HTR-8/SVneo (cell line): ENCODE measurements around the gene HNRNPH3.
A peak's percentile ranks its signal among the peaks of the same experiment; 100 is the strongest.

Experiments
- DNase-seq: peaks from one replicate; pipeline ENCODE4 v3.0.0; 2011; ENCODE audit warnings: low spot score, mixed read lengths; ENCODE audit not compliant: insufficient read length
- FAIRE-seq: peaks from 2 replicates; lab custom pipeline; 2011; peaks lifted over from hg19 to GRCh38; lab: Jason Lieb, UNC

The HNRNPH3 gene

DNA sequence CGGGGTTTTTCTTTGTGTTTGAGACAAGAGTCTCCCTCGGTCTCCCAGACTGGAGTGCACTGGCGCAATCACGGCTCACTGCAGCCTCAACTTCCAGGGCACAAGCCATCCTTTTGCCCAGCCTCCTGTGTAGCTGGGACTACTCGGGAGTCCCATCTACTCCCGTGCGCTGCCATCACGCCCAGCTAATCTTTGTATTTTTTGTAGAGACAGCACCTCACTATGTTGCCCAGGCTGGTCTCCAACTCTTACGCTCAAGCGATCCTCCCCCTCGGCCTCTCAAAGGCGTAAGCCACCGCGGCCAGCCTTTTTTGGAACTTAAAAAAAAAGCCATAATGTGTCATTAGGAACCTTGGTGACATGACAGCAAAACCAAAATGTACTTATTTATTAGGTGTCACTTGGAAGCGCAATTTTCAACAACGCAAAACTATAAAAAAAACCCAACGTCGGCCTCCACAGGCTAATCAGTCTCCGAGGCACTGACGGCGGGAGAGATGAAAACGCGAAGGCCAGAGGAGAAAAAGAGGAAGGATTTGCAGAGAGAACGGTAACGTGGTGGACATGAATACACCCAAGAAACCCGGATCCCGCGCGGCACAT, 911 bp upstream of the HNRNPH3 start:
- FAIRE-seq = no peak
- no peak for DNase-seq

DNA sequence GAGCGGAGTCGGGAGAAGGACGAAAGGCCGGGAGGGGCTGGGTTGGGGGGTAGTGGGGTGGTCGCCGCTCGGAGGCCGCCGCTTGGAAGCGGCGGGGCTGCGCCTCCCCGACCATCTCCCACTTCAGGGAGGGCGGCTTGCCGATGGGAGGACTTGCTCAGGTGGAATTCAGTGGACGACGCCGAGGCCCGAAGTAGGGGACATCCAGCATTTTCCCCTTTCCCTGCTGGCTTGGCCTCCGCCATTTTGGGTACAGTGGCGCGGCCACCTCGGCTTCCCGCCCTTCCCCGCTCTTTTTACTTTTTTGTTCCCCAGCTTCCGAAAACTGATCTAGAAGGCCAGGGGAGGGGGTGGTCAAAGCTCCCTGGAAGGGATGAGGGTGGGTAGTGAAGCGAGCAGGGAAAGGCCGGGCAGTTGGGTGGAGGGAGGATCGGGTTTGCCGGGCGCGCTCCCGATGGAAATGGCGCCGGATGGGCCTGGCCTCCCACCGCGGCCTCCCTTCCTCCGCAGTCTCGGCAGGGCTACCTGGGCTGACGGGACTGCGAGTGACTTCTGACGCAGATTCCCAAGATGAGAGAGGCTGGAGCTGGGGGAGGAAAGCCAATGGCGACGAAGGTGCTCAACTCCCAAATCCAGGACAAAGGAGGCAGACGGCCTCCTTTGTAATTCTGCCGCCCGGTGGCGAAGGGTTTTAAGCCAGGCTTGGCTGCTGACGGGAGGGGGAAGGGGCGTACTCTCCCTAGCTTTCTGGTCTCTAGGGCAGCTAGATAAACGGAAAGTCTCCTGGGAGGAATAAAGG, 594 bp downstream of the HNRNPH3 start, which contains the start of gene PBLD:
TSS of gene PBLD (minus strand) at position 670 of the 799 bp plus-strand sequence. CDS start 26,084 bp downstream, outside the sequence.
- FAIRE-seq (no peak), DNase-seq (peak; percentile 29)

DNA sequence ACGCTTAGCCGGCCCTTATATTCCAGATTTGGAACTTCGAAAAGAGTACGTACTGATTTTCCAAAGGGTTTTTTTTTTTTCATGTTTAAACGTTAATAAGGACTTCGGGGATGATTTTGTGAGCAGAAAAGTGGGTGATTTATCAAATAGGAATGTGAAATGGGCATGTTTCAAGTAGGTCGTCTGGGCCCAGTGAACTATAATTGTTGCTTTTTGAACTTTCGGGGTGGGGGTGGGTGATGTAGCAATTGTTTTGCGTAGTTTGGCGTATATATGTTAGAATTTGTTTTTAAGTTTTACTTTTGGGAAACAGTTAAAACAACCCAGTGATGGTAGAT, 1.2 kb downstream of the HNRNPH3 start:
- no peak for DNase-seq

DNA sequence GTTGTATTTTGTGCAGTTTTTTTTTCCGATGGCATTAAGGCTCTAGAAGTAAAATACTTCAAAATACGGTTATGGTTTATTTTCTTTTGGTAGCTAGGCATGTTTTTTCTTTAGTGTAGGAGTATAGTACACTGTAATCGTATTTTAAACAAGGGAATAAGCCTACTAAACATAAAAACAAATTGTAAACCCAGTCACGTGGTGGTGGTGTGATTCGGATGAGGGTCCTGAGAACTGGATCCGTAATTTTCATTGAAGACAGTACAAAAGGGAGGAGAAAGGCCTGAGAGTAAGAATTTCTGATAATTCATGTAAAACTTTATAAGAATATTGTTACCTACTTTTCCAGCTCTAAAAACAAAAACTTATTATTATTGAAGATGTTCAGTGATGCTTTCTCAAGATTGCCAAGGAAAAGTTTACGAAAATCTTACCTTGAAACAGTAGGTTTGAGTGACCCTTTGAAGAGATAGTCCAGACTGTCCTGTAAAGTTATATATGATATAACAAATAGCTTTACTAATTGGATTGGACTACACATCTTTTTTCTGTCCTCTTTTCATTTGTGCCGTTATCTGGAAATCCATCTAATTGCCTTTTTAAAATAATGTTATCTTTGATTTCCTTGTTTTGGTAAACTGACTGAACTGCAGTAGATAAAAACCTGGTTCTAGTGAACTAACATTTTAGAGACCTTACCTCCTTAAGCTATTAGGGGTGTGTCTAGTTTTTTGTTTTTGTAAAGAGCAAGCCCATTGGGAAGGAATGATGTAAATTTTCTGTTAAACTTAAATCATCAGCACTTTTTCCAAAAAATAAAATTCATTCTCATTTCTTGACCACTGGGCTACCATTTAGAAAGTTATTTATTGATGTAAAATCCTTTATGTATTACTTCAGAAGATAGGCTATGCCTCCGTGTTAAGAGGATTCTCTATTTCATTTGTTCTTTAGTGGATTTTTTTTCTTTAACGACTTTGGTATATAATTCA, 1.9 kb downstream of the HNRNPH3 start:
- no peak for DNase-seq
- no peak for FAIRE-seq

More for the DNA sequence above, 1.2 kb downstream of the HNRNPH3 start:
- no peak for FAIRE-seq

DNA sequence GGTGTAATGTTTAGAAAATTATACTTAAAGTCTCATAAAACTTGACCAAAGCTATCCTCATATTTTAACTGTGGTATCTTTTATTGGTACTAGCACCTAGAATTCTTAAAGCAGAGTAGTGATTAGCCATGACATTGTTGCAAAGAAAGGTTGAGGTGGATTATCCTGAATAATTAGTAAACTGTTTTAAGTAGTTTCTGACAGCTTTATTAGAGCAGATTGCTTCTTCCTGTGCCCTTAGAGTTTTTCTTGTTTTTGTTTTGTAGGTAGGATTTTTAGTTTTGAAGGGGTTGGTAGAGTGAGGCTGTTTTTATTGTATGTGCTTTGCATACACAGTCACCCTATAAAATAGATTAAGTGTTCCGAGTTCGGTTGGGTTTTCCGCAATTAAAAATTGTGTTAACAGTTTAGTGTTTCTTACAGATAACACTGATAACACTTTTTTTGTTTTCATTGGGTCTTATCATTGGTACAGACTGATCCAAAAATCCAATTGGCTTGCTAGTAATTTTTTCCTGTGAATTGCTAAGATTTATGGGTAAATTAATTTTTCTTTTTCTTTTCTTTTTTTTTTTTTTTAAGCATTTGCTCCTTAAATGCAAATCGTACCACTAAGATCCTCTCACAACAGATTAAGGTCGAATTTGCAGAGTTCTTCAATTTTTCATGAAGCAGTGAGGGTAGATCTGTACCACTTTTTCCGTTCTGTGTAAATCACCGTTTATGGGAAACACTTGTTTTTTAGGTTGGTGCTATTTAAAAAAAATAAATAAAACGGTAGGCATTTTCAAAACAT, 3.0 kb downstream of the HNRNPH3 start:
- FAIRE-seq = no peak
- no peak for DNase-seq

DNA sequence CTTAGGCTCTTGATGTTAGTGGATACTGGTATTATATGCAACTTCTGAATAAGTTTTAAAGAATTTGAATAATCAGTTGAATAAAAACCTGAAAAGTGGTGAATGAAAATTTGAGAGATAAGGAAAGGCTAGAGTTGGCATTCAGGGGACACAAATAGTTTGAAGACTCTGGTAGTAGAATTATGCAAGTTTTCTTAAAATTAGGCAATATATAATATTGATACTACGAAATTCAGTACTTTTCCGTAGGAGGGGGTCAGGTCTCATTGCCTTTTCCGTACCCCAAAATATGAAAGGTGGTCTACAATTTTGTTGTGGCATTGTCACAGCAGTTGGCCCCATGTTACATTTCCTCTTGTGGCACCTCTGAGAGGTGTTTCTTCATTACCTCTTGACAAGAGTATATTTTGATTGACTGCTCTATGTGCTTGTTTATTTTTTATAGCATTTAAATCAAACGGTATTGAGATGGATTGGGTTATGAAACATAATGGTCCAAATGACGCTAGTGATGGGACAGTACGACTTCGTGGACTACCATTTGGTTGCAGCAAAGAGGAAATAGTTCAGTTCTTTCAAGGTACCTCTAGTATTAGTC, 5.0 kb downstream of the HNRNPH3 start:
- DNase-seq = no peak
- FAIRE-seq = no peak

- FAIRE-seq (no peak), DNase-seq (no peak)
Measured at GRCh38 chr10:68340358-68341080, 8.7 kb downstream of the HNRNPH3 start.

DNA sequence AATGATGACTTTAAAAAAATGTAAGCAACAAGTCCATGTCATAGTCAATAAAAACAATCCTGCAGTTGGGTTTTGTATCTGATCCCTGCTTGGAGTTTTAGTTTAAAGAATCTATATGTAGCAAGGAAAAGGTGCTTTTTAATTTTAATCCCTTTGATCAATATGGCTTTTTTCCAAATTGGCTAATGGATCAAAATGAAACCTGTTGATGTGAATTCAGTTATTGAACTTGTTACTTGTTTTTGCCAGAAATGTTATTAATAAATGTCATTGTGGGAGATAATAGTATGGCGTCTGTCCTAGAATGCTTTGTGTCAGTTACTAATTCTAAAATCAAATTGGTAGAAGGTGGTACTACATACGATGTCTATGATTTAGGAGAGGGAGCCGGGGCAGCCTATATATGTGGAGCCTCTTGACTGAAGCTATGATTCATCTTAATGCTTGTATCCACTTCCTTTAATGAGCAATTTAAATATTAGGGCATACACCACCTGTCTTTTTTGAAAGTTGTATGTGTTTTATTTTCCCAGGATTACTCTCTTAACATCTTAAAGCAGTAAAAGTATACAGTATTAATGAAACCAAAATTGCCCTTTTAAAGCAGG, 11.1 kb downstream of the HNRNPH3 start:
- DNase-seq (no peak), FAIRE-seq (no peak)

DNA sequence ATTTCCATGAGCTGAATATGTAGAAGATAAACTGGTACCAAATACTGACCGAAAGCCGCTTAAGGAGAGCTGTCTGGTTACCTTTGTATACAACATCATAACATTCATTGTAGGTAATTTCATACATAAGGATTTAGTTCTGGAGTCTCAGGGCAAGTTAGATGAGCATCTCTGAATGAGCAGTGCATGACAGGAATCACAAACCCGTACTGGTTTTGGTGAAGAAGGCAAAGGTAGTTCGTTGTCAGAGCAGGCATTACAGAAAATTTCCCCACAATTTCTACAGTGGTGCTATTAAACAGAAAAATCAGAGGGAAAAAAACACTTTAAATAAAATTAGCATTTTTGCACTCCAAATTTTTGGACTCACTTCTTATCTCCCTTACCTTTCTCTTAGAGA, 13.8 kb downstream of the HNRNPH3 start:
- FAIRE-seq (no peak), DNase-seq (no peak)

GRCh38 chr10:68346774-68347173, 14.9 kb downstream of the HNRNPH3 start:
- FAIRE-seq = no peak

DNA sequence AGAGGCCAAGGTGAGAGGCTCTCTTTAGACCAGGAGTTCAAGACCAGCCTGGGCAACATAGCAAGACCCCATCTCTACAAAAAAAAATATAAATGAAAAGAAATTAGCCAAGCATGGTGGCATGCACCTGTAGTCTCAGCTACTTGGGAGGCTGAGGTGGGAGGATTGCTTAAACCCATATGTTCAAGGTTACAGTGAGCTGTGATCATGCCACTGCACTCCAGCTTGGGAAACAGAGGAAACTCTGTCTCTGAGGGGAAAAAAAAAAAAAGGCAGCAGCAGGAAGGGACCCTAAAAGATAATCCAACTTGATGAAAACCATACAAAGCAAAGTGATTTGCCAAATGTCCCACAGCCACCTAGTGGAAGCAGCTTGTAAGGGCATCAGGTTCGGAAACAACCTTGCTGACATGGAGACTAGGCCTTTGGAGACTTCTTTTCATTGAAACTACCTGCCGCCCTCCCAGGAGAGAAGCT, 16.4 kb downstream of the HNRNPH3 start:
- FAIRE-seq (no peak), DNase-seq (peak; percentile 34)

More at GRCh38 chr10:68346774-68347173, 14.9 kb downstream of the HNRNPH3 start:
- DNase-seq = no peak

GRCh38 chr10:68353537-68353936, 21.7 kb downstream of the HNRNPH3 start:
- DNase-seq (no peak), FAIRE-seq (no peak)

GRCh38 chr10:68359189-68359588, 27.3 kb downstream of the HNRNPH3 start:
- FAIRE-seq (no peak), DNase-seq (no peak)

DNA sequence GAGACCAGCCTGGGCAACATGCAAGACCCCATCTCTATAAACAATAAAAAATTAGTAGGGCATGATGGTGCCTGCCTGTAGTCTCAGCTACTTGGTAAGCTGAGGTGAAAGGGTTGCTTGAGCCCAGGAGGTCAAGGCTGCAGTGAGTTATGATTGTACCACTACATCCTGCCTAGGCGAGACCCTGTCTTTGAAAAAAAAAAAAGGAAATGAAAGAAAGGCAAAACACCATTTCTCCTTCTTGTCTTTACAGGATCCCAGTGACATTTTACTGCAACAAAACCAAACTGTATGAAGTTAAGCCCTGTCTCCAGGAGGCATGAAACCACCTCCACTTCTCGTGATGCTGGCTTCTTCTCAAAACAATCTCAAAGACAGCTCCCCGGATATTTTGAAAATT, 30.7 kb downstream of the HNRNPH3 start:
- no peak for FAIRE-seq
- no peak for DNase-seq

DNA sequence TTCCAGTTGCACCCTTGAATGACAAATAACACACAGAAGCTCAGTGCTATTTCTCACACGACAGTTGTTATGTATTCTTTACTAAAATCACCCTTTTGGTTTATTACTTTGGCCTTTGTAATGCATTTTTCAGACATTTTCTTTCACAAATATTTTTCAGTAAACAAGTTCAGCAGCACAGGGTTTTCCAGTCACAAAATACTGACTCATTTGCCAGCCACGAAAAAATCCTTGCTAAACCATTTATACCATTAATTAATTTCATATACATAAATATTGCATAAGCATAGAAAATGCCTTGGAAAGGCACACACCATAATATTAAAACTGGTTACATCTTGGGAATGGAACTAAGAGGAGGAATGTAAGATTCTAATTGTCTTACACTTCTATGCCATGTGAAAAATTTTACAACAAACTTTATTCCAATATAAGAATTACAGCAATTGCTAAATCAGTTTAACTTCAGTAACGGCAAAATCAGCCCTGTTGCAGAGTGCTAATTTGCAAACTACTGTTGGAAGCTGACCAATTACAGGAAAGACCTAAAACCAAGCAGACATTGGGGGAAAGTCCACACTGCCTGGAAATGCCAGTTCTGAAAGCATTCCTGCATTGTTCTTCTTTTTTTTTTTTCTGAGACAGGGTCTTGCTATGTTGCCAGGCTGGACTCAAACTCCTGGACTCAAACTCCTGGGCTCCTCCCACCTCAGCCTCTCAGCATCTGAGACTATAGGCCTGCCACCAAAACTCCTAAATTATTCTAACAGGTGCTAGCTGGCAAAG, 32.4 kb downstream of the HNRNPH3 start:
- no peak for FAIRE-seq
- DNase-seq = no peak

- FAIRE-seq (no peak), DNase-seq (no peak)
Measured at GRCh38 chr10:68365611-68366010, 33.7 kb downstream of the HNRNPH3 start.

DNA sequence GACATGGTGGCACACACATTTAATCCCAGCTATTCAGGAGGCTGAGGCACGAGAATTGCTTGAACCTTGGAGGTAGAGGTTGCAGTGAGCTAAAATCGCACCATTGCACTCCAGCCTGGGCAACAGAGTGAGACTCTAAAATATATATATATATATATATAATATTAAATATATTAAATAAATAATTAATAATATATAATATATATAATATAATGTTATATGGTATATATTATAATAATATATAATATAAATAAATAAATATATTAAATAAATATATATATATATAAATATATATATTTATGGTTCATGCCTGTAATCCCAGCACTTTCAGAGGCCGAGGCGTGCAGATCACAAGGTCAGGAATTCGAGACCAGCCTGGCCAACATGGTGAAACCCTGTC, 34.7 kb downstream of the HNRNPH3 start:
- DNase-seq = no peak
- no peak for FAIRE-seq

DNA sequence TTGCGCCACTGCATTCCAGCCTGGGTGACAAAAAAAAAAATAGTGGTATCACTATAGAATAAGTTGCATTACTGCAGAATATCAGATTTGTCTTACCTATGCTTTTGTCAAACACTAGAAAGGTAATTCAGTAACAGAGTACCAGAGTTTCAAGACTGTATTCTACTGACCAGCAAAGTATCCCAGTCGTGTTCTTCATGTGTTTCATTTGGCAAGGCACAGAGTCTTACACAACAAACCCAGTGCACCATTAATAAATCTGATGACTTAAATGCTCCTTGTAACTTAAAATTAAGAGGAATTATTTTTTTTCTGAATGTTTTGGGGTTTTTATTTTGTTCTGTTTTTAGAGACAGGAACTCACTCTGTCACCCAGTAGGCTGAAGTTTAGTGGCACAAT, 35.3 kb downstream of the HNRNPH3 start:
- DNase-seq (no peak), FAIRE-seq (no peak)
